Endothelial cell of umbilical vein (primary cell): ENCODE data around the gene CDC37.

ENCODE experiments used
- CTCF ChIP-seq, 2 donors: IDR thresholded peaks; 1 replicate in 1 of 2; 2 replicates in 1 of 2; pipeline ENCODE4 v1.5.1; 2011; ENCODE audit warnings: low read length in 2 of 2, mild to moderate bottlenecking in 2 of 2, moderate library complexity in 2 of 2, control low read depth in 1 of 2, inconsistent platforms in 1 of 2, low read depth in 1 of 2; ENCODE audit not compliant: insufficient read depth in 1 of 2; ENCODE audit errors: extremely low read depth in 1 of 2
- EZH2 ChIP-seq: IDR thresholded peaks from 2 replicates; pipeline ENCODE4 v1.6.1; 2012; ENCODE audit warnings: borderline replicate concordance, low read depth, mild to moderate bottlenecking, moderate library complexity, low read length, inconsistent platforms; ENCODE audit not compliant: severe bottlenecking
- MYC ChIP-seq: IDR thresholded peaks from one replicate; pipeline ENCODE4 v1.6.1; 2011; ENCODE audit warnings: mild to moderate bottlenecking, low read depth, low read length
- POLR2A ChIP-seq: IDR thresholded peaks from 2 replicates; pipeline ENCODE4 v1.6.1; 2012; ENCODE audit warnings: low read depth, mild to moderate bottlenecking, control low read depth, low read length
- POLR2AphosphoS5 ChIP-seq: IDR thresholded peaks from 2 replicates; pipeline ENCODE4 v1.6.1; 2012; ENCODE audit warnings: low read depth, mild to moderate bottlenecking, control low read depth, low read length, moderate library complexity; ENCODE audit not compliant: insufficient read depth

GRCh38 chr19:10352764-10353671 lies 50.3 kb downstream of the CDC37 start:
- TF ChIP-seq CTCF (IDR thresholded peaks at IDR 0.05; ENCODE audit: extremely low read depth in 1 of 2, insufficient read depth in 1 of 2, low read depth in 1 of 2, low read length in 2 of 2) (no peak), POLR2A (no peak), EZH2 (no peak), MYC (no peak), POLR2AphosphoS5 (no peak)
